Uterus (tissue), 4 donors: ENCODE measurements around the gene HLF. TPM values are rescaled to one million over a fixed set of nuclear protein-coding genes. Genes with fewer than 3 reads are reported as not detected.

Source experiments
- DNase-seq, 2 donors: peaks; one replicate each; pipeline ENCODE4 v3.0.0-alpha.2; 2019 to 2020
- H3K27ac ChIP-seq, 2 donors: fragments of 200-600 bp; sonication (generic); 1 replicate in 1 of 2; 2 replicates in 1 of 2; pipeline ENCODE4 v1.5.1; 2016 to 2018
- H3K27me3 ChIP-seq, 2 donors: fragments of 200-600 bp; sonication (generic); one replicate each; pipeline ENCODE4 v1.5.1; 2018 to 2019; ENCODE audit warnings: control low read depth in 1 of 2
- H3K36me3 ChIP-seq, 2 donors: fragments of 200-600 bp; sonication (generic); one replicate each; pipeline ENCODE4 v1.5.1; 2019; ENCODE audit warnings: control low read depth in 1 of 2
- H3K4me1 ChIP-seq, 2 donors: fragments of 200-600 bp; sonication (generic); one replicate each; pipeline ENCODE4 v1.5.1; 2018 to 2019; ENCODE audit warnings: control low read depth in 1 of 2
- H3K4me3 ChIP-seq, 2 donors: fragments of 200-600 bp; sonication (generic); 1 replicate in 1 of 2; 2 replicates in 1 of 2; pipeline ENCODE4 v1.5.1; 2018 to 2019; ENCODE audit warnings: mild to moderate bottlenecking in 1 of 2
- H3K9me3 ChIP-seq, 2 donors: fragments of 200-600 bp; sonication (generic); one replicate each; pipeline ENCODE4 v1.5.1; 2019; ENCODE audit warnings: control low read depth in 1 of 2
- CTCF ChIP-seq, 4 experiments: fragments of 200-600 bp in 2 of 4; fragments of 450-650 bp in 2 of 4; sonication (generic) in 2 of 4; IDR thresholded peaks; one replicate each; pipeline ENCODE4 v1.5.1; 2016 to 2019; ENCODE audit warnings: antibody characterized with exemption in 4 of 4, mild to moderate bottlenecking in 2 of 4, moderate library complexity in 1 of 4
- POLR2A ChIP-seq, 2 donors: fragments of 450-650 bp; IDR thresholded peaks; one replicate each; pipeline ENCODE4 v1.6.1; 2016; ENCODE audit warnings: antibody characterized with exemption in 2 of 2, mild to moderate bottlenecking in 1 of 2, moderate library complexity in 1 of 2
- intact Hi-C: fragments of 100-400 bp; cut with DNase I; formaldehyde crosslinking; loops from one replicate; pipeline ENCODE4 v1.15.1; 2023; ENCODE audit warnings: low total_unique reads
- total RNA-seq, 4 donors: library from RNA; depleted of rRNA in 3 of 4; stranded (reverse); fragments of >200 nt in 3 of 4; gene quantifications; one replicate each; pipeline versions ENCODE4 v1.1.0 to v1.2.4, GENCODE V29; 2014 to 2023
- donor health status: DM: yes; HTN: yes; CAD: no.

HLF gene
- total RNA-seq, 4 donors from 2014 or later: 12.0 to 81.2 (median 50.4) TPM

DNA sequence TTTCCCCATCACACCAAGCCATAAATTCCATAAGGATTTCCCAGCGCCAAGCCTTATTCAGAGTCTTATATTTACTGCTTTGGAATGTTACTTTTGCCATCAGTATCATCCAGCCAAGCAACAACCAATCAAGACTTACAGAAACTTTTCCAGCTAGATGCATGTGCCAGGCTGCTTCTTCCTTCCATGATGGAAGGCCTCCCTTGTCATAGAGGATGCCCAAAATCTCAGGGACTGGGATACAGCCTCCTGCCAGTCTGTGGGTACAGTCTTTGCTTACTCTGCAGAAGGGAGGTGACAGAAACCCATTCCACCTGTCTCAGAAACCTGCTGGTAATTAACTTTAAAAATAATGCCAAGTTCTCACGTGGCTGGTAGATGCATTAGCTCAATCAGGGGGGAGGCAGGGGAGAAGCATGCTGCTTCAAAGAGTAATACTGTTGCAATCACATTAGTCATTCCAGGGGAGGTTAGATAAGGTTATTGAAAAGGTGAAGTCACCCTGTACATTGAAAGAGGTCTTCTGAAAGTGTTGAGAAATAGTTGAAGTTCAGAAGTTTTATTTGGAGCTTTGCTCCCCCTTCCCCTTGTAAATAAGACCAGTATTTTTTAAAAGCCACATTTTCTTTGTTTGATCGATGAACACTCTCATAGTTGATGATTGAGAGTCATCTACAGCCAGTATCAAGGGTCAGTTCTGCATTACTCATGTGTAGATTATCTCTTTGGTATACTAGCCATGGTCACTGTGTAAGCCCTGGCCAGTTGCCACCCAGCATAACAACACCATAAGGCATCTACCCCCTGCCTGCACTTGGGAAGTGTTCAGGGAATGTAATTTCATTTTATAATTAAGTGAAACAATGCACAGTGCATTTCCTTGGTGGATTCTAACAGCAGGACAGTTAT, 22.2 kb downstream of the HLF start:
- H3K36me3 ChIP-seq: no peaks in the 10 kb centered on the region
- TF ChIP-seq CTCF (IDR thresholded peaks at IDR 0.05) (no peak), POLR2A (IDR thresholded peaks at IDR 0.05) (no peak)
- H3K27ac ChIP-seq: peak overlapping the region; percentile 84 to 92
- H3K9me3 ChIP-seq: no peaks in the 10 kb centered on the region
- H3K4me3 ChIP-seq: no peak overlapping the region
- no peak for DNase-seq
- intact Hi-C loops: no loop called here
- peaks cover 5 to 27% of the 10 kb centered on the region in 2 donors for H3K4me1 ChIP-seq
- H3K27me3 ChIP-seq: no peaks in the 10 kb centered on the region

DNA sequence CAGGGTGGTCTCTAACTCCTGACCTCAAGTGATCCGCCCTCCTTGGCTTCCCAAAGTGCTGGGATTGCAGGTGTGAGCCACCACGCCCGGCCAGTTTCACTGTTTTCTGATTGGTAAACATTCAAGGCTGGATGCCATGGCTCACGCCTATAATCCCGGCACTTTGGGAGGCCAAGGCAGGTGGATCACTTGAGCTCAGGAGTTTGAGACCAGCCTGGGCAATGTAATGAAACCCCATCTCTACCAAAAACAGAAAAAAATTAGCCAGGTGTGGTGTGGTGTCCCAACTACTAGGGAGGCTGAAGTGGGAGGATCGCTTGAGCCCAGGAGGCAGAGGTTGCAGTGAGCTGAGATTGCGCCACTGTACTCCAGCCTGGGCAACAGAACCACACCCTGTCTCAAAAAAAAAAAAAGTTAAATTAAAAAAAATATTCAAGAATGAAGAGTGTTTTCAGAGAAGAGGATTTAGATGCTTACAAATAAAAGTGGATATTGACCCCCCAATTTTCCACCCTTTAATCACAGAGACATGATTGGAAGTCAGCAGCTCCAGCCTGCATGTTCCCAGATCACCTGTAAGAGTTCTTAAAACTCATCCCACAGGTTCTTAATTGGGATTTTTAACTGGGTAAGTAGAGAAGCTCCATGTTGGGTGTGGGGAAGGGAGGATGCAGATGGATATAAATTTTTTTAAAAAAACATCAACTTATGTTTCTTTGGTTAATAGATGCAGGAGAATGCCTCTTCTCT, 23.8 kb downstream of the HLF start:
- Histone ChIP-seq H3K27me3 (no peaks in the 10 kb centered on the region), H3K36me3 (no peaks in the 10 kb centered on the region), H3K4me3 (no peak overlapping the region), H3K27ac (peak overlapping the region in 1 of 2 donors; percentile 84), H3K9me3 (no peaks in the 10 kb centered on the region), H3K4me1 (peaks cover 5 to 18% of the 10 kb centered on the region in 2 donors)
- TF ChIP-seq POLR2A (IDR thresholded peaks at IDR 0.05): no peak
- TF ChIP-seq CTCF (IDR thresholded peaks at IDR 0.05): no peak
- DNase-seq: no peak
- intact Hi-C loops: no loop called here

DNA sequence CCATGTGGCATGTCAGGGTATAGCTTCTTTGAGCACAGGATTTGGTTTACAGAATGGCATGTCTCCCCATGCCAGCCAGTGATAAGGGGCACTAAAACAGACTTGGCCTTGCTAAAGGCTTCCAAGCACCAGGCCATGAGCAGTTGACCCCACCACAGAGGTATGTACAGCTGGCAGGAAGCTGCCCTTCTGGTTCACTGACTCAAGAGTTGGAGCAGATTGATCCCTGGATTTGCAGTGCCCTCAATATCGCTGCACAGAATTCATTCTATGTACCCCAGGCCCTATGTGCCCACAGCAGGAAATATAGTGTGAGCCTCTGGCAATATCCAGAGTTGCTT, 24.3 kb downstream of the HLF start:
- TF ChIP-seq POLR2A (IDR thresholded peaks at IDR 0.05) (no peak), CTCF (IDR thresholded peaks at IDR 0.05) (no peak)
- H3K27ac ChIP-seq: peak overlapping the region in 1 of 2 donors; percentile 84
- peaks cover 5 to 12% of the 10 kb centered on the region in 2 donors for H3K4me1 ChIP-seq
- intact Hi-C loops: no loop called here
- no peaks in the 10 kb centered on the region for H3K36me3 ChIP-seq
- no peaks in the 10 kb centered on the region for H3K27me3 ChIP-seq
- no peak for DNase-seq
- no peak overlapping the region for H3K4me3 ChIP-seq
- H3K9me3 ChIP-seq: no peaks in the 10 kb centered on the region

GRCh38 chr17:55289978-55290377, 25.2 kb downstream of the HLF start:
- no peaks in the 10 kb centered on the region for H3K9me3 ChIP-seq
- no peak for DNase-seq
- no peak for TF ChIP-seq POLR2A (IDR thresholded peaks at IDR 0.05)
- no peak for TF ChIP-seq CTCF (IDR thresholded peaks at IDR 0.05)
- no peak overlapping the region for H3K27ac ChIP-seq
- no peaks in the 10 kb centered on the region for H3K36me3 ChIP-seq
- intact Hi-C loops: loop anchor here (10.0 kb wide), 1 partner anchor 45 kb away; no protein-coding TSS in a partner anchor
- H3K27me3 ChIP-seq: no peaks in the 10 kb centered on the region
- H3K4me3 ChIP-seq: no peak overlapping the region
- peaks cover 2 to 3% of the 10 kb centered on the region in 2 donors for H3K4me1 ChIP-seq
